Rectal smooth muscle tissue (tissue), 1 donor: ENCODE data around the gene AQP4.

Experiments
- H3K27ac ChIP-seq: one replicate; pipeline ENCODE4 v1.7.0; 2013; ENCODE audit warnings: low read depth, low read length, inconsistent platforms
- H3K27me3 ChIP-seq: one replicate; pipeline ENCODE4 v1.7.0; 2013; ENCODE audit warnings: low read length; ENCODE audit not compliant: control insufficient read depth, insufficient read depth
- H3K36me3 ChIP-seq: one replicate; pipeline ENCODE4 v1.7.0; 2013; ENCODE audit warnings: low read length; ENCODE audit not compliant: control insufficient read depth, insufficient read depth
- H3K4me1 ChIP-seq: one replicate; pipeline ENCODE4 v1.7.0; 2013; ENCODE audit warnings: low read length; ENCODE audit not compliant: control insufficient read depth, insufficient read depth
- H3K4me3 ChIP-seq: one replicate; pipeline ENCODE4 v1.7.0; 2013; ENCODE audit warnings: low read length
- H3K9ac ChIP-seq: one replicate; pipeline ENCODE4 v1.7.0; 2013; ENCODE audit warnings: low read length

Gene AQP4

DNA sequence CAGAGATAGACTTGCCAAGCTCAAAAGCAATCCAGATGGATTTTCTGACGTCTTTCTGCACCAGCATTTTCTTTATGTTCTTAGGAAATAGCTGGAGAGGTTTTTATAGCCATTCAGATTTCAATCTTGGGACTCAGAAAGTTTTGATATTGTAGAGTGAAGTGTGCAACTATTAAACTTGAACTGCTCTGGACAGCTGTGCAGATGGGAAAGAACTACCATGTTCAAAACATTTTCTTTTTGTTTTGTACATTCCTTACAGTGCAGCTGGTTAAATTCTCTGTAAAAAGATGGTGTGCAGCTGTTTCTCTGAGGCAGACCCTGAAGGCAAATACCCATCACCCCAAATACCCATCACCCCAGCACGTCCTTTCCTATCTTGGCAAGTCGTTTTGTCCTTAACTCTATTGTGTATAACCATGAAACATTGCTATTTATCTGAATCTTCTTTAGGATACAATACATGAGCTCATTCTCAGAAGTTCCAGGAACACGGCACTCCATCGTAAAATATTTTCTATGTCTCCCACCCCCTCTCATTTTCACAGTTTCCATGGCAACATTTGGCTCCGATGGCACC is 38.8 kb downstream of the AQP4 start:
- Histone ChIP-seq H3K9ac (no peak overlapping the region), H3K4me1 (no peaks in the 10 kb centered on the region), H3K4me3 (no peak overlapping the region), H3K27me3 (no peaks in the 10 kb centered on the region), H3K27ac (no peak overlapping the region), H3K36me3 (no peaks in the 10 kb centered on the region)

DNA sequence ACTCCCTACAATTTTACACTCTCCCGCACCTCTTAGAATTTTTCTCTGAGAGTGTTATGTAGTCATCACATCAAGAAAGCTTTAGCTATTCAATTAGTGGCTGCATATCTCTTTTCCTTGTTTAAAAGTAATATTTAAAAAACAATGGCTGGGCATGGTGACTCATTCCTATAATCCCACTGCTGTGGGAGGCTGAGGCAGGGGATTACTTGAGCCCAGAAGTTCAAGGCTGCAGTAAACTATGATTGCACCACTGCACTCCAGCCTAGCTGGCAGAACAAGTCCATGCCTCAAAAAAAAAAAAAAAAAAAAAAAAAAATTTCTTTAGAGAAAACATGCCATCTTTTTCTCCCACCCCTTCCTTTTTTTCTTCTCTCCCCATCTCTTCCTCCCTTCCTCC is 44.3 kb downstream of the AQP4 start:
- no peak overlapping the region for H3K9ac ChIP-seq
- H3K4me3 ChIP-seq, result no peak overlapping the region
- H3K4me1 ChIP-seq, result no peaks in the 10 kb centered on the region
- no peak overlapping the region for H3K27ac ChIP-seq
- no peaks in the 10 kb centered on the region for H3K27me3 ChIP-seq
- H3K36me3 ChIP-seq, result no peaks in the 10 kb centered on the region

DNA sequence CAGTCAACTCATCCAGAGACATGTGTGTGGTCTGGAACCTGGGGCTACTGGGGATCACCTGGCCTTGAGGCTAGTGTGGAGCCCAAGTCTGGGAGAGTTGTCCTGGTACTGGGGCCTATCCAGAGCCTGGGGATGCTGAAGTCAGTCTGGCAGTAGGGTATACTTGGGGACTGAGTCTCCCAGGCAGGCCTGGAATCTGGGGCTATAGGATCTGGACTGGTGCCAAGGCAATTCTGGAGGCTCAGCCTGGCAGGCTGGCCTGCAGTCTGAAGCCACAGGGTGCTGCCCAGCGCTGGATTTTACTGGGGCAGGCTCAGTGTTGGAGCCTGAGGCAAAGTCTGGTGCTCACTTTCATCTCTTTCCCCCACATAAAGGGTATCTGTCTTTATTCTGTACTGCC is 46.5 kb downstream of the AQP4 start:
- no peak overlapping the region for H3K27ac ChIP-seq
- no peaks in the 10 kb centered on the region for H3K36me3 ChIP-seq
- no peaks in the 10 kb centered on the region for H3K27me3 ChIP-seq
- no peak overlapping the region for H3K4me3 ChIP-seq
- no peak overlapping the region for H3K9ac ChIP-seq
- no peaks in the 10 kb centered on the region for H3K4me1 ChIP-seq

DNA sequence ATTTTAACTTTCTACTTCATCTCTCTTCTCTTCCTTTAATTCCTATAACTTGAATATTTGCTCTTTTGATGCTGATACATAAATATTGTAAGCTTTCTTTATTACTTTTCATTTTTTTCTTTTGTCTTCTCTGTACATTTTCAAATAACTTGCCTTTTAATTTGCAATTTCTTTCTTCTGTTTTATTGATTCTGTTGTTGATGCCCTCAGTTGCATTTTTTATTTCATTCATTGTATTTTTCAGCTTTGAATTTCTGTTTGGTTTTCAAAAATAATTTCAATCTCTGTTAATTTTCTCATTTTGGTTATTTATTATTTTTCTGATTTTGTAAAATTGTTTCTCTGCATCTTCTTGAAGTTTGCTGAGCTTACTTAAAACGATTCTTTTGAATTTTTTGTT is 47.0 kb downstream of the AQP4 start:
- Histone ChIP-seq H3K4me3 (no peak overlapping the region), H3K9ac (no peak overlapping the region), H3K4me1 (no peaks in the 10 kb centered on the region), H3K27ac (no peak overlapping the region), H3K36me3 (no peaks in the 10 kb centered on the region), H3K27me3 (no peaks in the 10 kb centered on the region)

DNA sequence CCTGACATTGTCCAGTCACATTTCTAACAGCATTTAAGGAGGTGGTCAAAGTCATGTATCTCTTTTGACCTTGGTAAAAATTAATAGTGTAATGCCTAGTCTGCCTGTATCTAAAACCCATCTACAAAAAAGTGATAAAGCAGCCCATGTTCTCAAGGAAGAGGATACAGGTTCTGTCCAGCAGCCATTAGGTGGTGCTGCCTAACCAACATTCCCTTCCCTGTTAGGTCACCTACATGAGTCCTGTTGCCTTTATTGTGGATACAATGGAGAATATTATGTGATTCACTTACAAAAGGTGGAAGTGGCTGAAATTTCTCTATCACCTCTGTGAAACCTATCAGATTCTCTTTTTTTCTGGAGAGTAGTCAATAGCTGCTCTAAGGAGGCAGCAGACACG is 52.5 kb downstream of the AQP4 start:
- no peaks in the 10 kb centered on the region for H3K36me3 ChIP-seq
- no peaks in the 10 kb centered on the region for H3K27me3 ChIP-seq
- H3K4me1 ChIP-seq, result no peaks in the 10 kb centered on the region
- no peak overlapping the region for H3K4me3 ChIP-seq
- H3K27ac ChIP-seq, result no peak overlapping the region
- H3K9ac ChIP-seq, result no peak overlapping the region

DNA sequence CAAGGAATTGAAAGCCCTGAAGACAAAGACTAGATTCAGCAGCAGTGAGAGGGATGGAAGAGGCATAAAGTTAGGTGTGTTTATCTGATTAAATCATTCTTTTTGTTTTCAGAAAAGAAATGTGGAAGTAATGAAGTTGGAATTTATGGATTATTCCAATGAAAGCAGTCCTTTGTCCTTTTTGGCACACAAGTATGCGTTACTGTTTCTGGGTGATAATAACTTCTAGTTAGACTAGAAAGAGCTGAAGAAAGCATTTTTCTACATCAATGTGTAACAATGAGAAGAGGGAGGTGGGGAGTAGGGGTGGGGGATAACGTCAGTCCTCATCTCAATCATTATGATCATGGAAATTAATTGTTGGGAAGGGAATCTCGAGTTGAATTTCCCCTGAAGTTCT is 53.0 kb downstream of the AQP4 start:
- no peak overlapping the region for H3K27ac ChIP-seq

DNA sequence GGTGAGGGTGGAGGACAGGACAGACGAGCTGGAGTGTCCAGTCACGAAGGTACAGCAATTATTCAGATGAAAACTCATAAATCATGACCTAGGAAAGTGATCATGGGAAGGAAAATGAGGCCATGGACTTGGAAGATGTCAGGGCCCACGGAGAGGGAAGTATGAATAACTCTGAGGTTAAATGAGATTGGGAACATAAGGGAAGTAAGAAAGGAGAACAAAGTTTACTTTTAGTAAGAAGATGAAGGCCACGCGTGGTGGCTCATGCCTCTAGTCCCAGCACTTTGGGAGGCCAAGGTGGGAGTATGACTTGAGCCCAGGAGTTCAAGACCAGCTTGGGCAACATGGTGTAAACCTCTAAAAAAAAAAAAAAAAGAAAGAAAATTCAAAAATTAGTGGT is 56.2 kb downstream of the AQP4 start:
- Histone ChIP-seq H3K36me3 (no peaks in the 10 kb centered on the region), H3K4me1 (no peaks in the 10 kb centered on the region), H3K9ac (no peak overlapping the region), H3K27ac (no peak overlapping the region), H3K27me3 (no peaks in the 10 kb centered on the region), H3K4me3 (no peak overlapping the region)

More for the DNA sequence above, 53.0 kb downstream of the AQP4 start:
- Histone ChIP-seq H3K4me1 (no peaks in the 10 kb centered on the region), H3K36me3 (no peaks in the 10 kb centered on the region), H3K4me3 (no peak overlapping the region), H3K27me3 (no peaks in the 10 kb centered on the region), H3K9ac (no peak overlapping the region)

DNA sequence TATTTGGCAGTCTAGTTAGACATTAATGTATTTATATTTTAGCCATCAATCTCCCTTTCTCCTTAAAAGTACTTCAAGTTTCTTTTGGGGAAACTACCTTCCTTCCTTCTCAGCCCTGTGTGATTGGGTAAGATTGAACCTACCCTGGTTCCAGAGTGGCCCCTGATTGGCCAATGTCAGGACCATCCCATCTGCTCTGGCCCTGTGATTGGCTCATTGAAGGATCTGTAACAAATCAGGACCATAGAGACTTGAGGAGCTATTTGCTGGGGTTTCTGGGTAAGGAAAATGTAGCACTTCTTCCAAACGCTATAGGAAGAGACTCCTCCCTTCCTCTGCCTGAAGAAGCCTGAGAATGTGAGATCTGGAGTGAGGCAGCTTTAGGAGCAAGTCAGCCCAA is 59.3 kb downstream of the AQP4 start:
- H3K27ac ChIP-seq, result no peak overlapping the region
- no peak overlapping the region for H3K4me3 ChIP-seq
- no peaks in the 10 kb centered on the region for H3K4me1 ChIP-seq
- H3K9ac ChIP-seq, result no peak overlapping the region
- H3K36me3 ChIP-seq, result no peaks in the 10 kb centered on the region
- H3K27me3 ChIP-seq, result no peaks in the 10 kb centered on the region

DNA sequence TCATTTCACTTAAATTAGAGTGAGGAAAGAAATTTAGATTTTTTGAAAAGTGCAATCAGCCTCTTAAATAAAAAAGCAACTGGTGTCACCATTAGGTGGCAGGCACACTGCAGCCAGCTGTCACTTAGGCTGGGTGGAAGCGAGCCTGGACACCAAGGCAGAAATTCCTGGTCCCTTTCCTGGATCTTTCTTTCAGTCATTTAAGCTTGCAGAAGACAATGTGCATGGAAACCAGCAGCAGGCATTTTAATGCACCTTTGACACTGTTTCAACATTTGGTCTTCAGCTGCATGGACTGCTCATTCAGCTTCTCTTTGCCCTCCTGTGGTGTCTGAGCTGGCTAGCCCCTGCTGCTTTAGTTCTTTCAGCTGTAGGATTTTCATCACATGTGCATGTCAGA is 61.0 kb downstream of the AQP4 start:
- Histone ChIP-seq H3K4me3 (no peak overlapping the region), H3K9ac (no peak overlapping the region), H3K27ac (no peak overlapping the region), H3K36me3 (no peaks in the 10 kb centered on the region), H3K4me1 (no peaks in the 10 kb centered on the region), H3K27me3 (no peaks in the 10 kb centered on the region)

DNA sequence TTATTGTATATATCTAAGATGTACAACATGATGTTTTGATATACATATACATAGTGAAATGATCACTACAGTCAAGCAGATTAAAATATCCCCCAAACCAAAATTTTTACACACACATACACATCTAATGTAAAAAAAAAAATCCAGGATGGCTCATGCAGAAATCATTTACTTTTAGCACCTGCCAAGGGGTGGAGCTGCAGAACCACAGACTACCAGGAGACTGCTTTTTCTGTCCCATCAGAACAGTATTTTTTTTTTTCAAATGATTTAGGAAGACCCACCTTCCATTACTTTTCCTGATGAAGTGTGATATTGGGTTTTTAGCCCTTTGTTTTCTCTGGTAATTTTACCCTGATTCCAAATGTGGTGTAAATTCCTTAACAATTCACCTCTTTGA is 61.9 kb downstream of the AQP4 start:
- no peak overlapping the region for H3K27ac ChIP-seq
- no peaks in the 10 kb centered on the region for H3K27me3 ChIP-seq
- H3K9ac ChIP-seq, result no peak overlapping the region
- H3K36me3 ChIP-seq, result no peaks in the 10 kb centered on the region
- no peaks in the 10 kb centered on the region for H3K4me1 ChIP-seq
- H3K4me3 ChIP-seq, result no peak overlapping the region

DNA sequence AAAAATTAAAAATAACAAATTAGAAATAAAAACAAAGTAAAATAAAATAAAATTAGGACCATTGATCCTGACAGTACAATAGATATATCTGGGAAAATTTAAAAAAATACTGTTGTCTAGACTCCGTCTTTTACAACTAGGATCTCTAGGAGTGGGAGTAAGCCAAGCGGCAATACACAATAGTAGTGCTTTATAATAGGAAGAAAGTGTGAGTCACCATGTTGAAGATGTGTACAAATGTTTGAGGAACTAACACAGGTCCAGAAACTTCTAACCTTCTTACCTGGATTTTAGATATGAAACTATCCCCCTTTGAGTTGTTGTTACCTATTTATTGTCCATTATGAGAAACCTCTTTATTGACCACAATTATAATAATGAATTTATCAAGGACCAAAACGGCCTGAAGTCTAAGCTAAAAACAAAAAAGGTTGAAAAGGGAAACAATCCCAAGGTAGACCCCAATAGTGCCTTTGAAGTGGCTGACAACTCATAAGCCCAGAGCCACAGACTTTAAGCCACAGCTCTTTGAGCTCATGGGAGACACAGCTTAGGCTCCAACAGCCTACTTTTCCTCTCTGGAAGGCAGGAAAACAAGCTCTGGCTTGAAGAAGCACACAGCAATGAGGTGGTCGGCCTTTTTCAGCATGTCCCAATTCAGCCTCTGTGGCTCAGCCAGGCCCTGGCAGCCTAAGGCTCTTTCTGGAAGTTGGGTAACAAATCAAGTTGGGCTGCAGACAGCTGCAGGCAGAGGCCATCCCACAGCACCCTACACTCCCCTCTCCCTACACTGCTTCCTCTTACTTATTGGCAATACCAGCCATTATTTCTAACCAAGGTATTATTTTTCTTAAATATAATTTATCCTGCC is 62.9 kb downstream of the AQP4 start:
- no peak overlapping the region for H3K4me3 ChIP-seq

More for the DNA sequence above, 62.9 kb downstream of the AQP4 start:
- Histone ChIP-seq H3K27ac (no peak overlapping the region), H3K27me3 (no peaks in the 10 kb centered on the region), H3K36me3 (no peaks in the 10 kb centered on the region), H3K4me1 (no peaks in the 10 kb centered on the region), H3K9ac (no peak overlapping the region)
